Stimulated activated CD4-positive, alpha-beta T cell treated with anti-CD3 and anti-CD28 coated beads, TNF-alpha, amount 100 ng/mL, for 48 hours (primary cell): Measurements from ENCODE around the gene MYO16.

ENCODE experiments used
- DNase-seq, 3 donors: peaks; one replicate each; pipeline ENCODE4 v3.0.0-alpha.2; 2020; ENCODE audit warnings: low read depth in 3 of 3

Gene MYO16

DNA sequence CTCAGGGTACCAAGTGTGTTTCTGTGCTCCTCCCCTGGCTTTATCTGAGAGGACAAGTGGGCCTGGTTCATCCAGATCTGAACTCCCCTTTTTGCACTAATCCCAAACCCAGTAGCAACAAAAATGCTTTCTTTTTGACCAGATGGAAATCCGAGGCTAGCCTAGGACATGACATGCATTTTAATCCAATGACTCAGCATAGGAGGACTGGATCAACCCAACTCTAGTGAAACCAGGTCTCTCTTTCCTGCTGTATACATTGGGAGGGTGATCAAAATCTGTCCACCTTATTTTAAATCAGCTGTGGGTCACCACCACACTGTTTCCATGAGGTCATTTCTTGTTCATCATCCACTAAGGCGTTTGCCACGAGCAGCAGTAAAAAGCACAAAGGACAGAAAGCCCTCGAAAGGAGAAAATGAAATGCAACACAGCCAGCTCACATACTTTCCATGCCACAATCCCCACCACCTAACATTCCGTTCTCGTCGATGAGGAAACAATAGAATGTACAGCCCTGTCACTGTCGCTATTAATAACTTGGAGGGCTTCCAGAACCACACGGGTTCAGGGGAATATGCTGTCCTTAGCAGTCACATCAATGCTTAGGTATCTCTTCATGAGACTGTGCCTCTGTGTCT, 614.0 kb downstream of the MYO16 start:
- no peak for DNase-seq

DNA sequence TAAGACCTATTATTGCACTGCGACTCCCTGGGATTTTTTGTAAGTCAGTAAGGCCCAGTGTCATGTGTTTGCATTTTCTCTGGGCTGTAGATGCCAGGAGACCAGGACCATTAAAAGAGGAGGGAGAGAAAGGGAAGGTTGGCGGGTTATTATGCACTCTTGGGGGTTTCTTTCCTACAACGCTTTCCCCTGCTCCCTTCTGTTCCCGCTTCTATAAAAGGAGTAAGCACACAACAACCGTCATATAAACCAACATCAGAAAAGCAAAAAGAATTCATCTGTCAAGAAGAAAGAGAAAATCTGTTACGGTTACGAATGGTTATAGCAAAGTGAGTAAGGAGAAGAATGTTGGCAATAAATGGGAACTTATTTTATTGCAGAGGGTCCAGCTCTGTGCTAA, 615.2 kb downstream of the MYO16 start:
- DNase-seq: no peak

DNA sequence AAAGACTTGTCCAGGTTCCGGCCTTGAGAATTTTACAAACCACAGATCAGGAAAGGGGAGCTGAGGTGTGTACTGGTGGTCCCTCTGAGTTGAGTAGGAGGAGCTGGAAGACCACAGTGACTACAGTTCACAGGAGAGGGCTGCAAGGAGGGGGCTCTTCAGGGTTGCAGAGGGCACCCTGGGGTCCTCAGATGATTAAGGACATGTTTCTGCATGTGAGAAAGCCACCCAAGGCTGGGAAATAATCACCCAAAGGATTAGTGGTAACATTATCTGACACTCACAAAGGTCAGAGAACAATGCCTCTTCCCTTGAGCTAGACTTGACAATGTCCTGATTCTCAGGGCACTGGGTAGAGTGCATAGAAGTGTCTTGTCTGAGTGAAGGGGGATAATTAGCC, 616.6 kb downstream of the MYO16 start:
- no peak for DNase-seq

DNA sequence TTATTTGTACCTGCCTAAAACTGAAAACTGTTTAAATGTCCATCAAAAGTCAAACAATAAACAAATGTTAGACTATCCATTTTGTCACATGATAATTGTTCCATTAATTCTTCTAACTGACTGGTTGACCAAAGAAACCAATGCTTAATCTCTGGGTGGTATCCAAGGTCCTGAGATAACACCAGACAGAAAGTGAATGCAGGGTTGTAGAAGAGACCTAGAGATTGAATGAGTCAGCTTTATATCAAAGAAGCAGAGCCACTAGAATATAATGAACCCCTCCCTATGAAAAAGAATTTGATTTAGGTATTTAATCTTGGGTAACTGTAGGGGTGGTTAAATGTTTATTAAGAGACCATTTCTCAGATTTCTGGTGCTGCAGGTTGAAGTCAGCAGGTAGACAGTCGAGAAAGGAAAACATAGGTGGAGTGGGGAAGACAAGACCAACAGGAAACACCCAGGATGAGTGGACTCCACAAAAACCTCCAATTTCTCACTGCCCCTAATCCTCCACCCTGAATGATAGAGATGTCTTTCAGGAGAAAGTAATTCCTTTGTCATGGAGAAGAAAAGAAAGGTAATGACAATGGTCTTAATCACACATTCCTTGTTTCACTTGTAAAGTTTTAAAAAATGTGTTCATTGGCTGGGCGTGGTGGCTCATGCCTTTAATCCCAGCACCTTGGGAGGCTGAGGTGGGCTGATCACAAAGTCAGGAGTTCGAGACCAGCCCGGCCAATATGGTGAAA, 620.5 kb downstream of the MYO16 start:
- DNase-seq: no peak

DNA sequence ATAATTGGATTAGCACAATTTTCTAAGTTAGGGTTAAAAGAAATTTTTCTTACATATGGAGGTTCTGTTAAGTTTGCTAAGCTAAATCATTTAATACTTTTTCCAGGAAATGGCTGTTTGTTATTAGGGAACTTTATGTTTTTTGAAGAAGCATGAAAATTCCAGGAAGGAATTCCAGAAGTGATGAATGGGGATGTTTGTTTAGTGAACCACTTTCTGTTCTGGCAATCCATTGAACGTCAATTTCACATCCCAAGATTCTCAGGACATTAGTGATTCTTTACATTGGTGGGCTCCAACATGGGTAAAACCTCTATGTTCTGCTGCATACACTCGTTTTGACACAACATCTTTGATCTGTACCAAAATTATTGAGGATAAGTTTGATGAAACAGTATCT, 622.5 kb downstream of the MYO16 start:
- no peak for DNase-seq

DNA sequence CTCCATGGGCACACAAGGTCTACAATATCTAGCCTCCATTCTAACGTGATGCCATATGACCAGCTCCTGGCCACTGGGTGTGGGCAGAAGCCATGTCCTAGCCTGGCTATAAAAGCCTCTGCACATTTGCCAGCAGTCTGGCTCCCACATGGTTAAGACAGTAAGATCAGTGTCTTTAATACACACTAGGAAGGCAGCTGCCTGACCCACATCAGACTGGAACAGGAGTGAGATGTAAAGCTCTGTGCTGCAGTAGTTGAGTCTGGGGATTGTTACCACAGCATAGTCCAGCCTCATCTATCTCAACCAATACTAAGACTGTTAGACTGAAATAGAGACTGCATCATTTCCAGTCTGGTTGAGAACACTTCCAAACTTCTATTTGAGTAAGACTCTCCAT, 623.9 kb downstream of the MYO16 start:
- DNase-seq: no peak

DNA sequence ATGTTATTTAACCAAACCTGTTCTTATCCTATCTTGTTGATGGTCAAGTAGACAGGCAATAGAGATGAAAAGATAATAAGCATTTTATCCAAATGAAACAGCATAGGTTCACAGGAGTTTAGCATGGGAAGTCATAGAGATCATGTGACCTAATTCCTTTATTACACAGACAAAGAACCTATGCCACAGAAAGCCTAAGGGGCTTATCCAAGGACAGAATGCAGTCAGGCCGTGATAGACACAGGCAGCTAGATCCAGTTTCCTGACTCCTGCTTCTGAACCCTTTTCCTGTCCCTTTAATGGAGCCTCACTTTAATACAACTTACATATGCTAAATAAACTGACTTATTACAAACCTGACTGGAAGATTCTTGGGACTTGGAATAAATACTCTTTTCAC, 624.9 kb downstream of the MYO16 start:
- DNase-seq: no peak

DNA sequence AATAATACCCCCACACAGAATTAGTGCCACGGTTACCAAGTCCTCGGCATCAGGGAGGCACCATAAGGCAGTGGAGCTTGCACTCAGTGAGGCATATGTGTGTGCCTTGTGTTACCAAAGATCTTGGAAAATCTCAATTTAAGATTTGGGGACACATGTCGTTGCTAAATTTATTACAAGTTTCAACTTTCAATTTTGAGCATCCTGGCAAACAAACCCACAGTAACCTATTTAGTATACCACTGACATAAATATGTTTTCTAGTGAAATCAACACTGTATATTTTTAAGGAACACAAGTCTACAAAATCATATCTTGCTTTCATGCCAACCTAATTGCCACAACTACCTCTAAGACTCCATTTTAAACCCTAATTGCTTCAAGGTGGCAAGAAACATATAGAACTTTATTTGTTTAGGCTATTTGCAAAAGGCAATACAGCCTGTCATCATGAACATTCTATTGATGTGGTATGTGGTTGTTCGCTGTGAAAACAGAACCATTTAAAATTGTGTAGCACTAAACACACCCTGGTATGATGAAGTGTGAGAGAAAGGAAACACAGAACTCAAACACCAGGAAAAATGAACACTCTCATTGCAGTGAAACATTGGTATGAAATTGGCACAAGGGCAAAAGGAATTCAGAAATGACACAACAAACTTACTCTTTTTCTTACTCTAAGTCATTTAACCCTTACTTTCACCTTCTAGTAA, 625.9 kb downstream of the MYO16 start:
- DNase-seq: no peak

DNA sequence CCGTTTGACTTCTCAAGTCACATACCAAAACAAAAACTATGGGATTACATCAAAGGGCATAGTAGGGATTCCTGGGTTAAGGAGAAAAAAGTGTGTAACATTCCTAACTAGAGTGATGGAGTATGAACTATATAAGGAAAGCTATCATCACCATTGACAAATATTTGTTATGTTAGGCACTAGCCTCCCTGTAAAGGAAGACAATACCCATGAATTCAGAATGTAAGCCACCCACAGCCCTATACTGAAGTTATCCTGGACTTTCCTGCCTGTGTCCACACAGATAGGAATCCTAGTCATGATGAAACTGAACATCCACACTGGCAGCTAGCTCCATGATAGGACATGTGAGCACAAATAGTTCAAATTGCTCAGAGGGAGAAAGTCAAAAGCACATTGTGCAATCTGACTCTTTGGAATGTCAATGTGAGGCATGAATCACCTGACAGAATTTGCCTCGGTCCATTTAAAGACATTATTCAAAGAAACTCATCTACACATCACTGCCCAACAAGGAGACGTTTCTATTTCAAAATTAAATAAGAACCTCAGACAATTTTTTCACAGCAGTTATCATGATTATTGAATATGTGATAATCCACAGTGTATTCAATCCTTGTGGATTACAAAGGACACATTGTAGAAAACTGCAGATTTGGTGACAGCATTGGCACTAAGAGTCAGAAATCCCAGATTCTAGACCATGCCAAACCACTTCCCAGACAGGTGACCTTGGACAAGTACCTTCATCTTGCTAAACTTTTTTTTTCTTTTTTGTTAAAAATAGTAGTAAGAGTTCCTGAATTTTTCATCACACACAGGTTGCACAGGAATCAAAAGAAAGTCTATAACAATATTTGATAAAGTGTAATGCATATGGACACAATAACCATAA, 627.7 kb downstream of the MYO16 start:
- DNase-seq: no peak
